DMS 273 treated with DMSO at 0.1 percent for 48 hours (cell line): Measurements from ENCODE around the gene CASP10.
"Not testable (repeated sequence)": the region's sequence is repeated elsewhere in the genome, so short reads cannot be mapped to it uniquely, and the experiment has no call there.

Experiments
- DNase-seq: peaks from one replicate; lab custom pipeline; 2025; lab: John Stamatoyannopoulos, UW

CASP10 gene, protein sequence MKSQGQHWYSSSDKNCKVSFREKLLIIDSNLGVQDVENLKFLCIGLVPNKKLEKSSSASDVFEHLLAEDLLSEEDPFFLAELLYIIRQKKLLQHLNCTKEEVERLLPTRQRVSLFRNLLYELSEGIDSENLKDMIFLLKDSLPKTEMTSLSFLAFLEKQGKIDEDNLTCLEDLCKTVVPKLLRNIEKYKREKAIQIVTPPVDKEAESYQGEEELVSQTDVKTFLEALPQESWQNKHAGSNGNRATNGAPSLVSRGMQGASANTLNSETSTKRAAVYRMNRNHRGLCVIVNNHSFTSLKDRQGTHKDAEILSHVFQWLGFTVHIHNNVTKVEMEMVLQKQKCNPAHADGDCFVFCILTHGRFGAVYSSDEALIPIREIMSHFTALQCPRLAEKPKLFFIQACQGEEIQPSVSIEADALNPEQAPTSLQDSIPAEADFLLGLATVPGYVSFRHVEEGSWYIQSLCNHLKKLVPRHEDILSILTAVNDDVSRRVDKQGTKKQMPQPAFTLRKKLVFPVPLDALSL

GRCh38 chr2:201182650-201183364, at the start of gene CASP10:
TSS of gene CASP10 (plus strand) at chr2:201183141. CDS start at chr2:201185778, 2,637 bp downstream.
- DNase-seq = no peak

GRCh38 chr2:201135386-201135785, 47.6 kb upstream of the CASP10 start:
- DNase-seq = no peak

DNA sequence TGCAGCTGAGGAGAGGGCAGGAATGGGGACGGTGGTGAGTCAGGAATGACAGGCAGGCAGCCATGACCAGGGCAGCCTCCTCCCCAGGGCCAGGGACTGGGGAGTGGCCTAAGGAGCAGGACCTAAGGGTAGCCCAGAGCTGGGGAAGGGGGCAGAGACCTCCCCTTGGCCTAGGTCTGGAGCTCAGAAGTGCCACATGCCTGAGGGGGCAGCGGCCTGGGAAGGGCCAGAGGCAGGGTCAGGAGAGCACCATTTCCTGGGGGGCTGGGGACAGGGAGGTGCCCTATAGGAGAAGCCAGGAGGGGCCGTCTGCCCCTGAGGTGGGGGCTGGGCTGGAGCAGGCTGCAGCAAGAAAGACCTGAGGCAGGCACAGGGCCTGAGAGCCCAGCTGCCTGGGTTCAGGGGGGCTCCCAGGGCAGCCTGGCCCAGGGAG, 46.0 kb upstream of the CASP10 start:
- no peak for DNase-seq

GRCh38 chr2:201137505-201138400, 45.2 kb upstream of the CASP10 start:
- DNase-seq = no peak

DNA sequence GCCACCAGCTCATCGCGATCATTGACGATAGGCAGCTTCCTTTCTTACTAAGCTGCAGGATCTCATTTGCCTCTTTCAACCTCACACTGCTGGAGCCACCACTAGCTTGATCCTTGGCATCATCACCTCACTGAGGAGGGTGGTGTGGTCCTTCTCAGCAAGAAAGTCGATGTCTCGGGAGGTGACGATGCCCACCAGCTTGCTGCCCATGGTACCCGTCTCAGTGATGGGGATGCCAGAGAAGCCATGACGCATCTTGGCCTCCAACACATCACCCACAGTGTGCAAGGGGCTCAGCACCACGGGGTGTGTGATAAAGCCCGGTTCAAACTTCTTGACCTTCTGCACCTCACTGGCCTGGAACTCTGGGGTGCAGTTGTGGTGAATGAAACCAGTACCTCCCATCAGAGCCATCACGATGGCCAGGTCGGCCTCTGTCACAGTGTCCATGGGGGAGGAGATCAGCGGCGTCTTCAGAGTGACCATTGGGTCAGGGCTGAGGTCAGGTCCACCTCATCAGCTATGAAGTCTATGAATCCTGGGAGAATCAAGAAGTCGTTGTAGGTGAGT, 44.5 kb upstream of the CASP10 start:
- no peak for DNase-seq

DNA sequence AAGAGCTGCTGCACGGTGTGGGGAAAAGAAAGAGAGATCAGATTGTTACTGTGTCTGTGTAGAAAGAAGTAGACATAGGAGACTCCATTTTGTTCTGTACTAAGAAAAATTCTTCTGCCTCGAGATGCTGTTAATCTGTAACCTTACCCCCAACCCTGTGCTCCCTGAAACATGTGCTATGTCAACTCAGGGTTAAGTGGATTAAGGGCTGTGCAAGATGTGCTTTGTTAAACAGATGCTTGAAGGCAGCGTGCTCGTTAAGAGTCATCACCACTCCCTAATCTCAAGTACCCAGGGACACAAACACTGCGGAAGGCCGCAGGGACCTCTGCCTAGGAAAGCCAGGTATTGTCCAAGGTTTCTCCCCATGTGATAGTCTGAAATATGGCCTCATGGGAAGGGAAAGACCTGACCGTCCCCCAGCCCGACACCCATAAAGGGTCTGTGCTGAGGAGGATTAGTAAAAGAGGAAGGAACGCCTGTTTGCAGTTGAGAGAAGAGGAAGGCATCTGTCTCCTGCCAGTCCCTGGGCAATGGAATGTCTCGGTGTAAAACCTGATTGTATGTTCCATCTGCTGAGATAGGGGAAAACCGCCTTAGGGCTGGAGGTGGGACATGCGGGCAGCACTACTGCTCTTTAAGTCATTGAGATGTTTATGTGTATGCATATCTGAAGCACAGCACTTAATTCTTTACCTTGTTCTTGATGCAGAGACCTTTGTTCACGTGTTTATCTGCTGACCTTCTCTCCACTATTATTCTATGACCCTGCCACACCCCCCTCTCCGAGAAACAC, 43.8 kb upstream of the CASP10 start:
- DNase-seq = not testable (repeated sequence)

DNA sequence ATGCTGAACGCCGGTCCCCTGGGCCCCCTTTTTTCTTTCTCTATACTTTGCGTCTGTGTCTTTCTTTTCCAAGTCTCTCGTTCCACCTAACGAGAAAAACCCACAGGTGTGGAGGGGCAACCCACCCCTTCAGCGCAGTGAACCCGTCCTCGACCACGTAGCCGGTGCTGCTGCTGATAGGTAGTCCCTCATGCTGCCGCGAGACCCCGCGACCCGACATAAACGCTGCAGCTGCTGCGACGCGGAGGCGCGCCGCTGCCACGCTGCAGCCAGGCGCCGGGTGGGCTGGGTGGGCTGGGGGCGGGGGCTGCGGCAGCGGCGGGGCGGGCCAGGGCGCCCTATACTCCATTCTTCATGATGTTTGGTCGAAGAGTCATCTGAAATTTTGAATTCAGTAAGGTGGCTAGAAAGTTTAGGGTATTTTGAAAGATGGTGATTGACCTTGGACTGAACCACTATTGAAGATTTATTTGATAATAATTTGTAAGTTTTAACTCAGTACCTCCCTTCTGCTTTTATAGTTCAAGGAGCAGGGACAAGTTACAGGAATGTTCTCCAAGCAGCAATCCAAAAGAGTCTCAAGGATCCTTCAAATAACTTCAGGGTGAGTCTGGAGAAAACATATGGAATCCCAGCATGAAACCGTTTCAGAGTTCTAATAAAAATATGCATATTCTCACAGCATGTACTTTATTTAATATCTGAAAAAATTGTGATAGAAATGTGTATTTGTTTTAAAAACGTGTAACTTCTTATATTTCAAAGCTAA, 42.9 kb upstream of the CASP10 start:
- no peak for DNase-seq

- no peak for DNase-seq
These were observed 38.6 kb upstream of the CASP10 start for GRCh38 chr2:201144101-201145051.

DNA sequence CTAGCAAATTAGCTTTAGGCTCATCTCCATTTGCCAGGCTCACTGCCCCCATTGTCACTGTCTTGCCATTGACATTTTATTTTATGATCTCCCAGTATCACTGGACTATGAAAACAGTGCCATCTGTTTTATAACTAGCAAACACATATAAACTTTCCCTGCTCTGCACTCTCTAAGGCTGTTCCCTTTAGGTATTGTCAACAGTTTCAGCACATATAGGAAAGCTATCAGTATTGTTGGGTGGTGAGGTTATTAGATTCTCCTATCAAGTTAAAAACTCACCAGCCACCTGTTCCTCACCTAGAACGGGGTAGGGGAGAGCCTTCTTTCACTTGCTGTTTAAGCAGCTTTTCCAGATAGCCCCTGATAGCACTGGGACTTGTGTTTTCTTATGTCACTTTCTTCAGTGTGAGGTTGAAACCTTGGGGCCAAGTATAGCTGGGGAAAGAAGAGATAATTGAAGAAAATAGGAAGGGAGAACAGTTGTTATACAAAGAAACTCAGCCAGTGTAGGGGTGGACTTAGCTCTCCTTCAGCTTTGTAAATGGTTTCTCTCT, 34.4 kb upstream of the CASP10 start:
- DNase-seq = no peak

DNA sequence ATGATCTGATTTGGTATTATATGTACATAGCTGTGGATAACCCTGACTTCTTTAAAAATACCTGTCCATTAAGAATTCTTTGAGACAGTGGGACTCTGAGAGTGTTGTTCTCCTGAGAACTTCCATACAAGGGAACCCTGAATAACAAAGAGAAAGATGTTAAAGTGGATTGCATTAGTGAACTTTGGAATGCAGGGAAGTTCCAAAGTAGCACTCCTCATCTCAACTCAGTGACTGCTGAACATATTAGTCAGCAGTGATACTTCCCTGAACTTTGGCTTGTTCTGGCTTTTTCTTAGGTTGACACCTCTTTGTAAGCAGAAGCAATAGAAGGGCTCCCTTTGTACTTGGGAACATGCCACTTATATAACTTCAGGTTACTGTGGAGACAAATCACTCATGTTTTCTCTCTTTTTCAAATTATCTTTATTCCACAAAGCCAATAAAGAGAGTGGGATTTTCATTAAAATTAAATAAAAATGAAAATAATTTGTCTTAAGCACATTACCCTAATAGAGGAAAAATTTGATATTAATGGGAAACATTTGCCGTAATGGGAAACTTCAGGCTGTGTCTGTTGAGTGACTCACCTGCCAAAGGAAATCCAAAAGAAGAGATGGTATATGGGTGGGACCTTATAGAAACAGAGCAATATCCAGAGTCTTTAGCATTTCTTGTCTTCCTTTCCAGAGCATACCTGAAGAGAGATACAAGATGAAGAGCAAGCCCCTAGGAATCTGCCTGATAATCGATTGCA, 33.7 kb upstream of the CASP10 start:
- DNase-seq = no peak

- not testable (repeated sequence) for DNase-seq
These were observed 33.1 kb upstream of the CASP10 start for GRCh38 chr2:201149821-201150165.

DNA sequence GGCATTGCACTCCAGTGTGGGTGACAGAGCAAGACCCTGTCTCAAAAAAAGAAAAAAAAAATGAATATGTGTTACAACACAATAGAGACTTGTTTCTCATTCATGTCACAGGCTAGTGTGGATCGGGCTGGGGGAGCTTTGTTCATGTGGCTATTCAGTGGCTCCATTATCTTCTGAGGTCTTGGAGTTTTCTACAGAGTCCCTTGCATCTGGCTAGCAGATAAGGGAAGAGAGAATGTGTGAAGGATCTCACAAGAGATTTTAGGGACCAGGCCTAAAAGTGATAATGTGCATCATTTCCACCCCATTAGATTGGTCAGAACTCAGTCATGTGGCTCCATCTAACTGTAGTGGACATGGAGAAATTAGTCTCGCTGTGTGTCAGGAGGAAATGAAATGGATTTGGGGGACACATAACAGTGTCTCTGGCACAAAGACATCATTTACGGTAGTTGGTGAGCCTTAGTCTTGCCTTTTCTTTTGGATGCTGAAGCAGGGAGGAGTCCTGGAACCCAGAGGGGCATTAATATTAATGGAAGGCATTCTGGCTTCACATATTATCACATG, 32.4 kb upstream of the CASP10 start:
- DNase-seq = no peak

GRCh38 chr2:201151127-201151981, 31.6 kb upstream of the CASP10 start:
- no peak for DNase-seq

- DNase-seq = no peak
These were observed 30.4 kb upstream of the CASP10 start for GRCh38 chr2:201152517-201152916.

DNA sequence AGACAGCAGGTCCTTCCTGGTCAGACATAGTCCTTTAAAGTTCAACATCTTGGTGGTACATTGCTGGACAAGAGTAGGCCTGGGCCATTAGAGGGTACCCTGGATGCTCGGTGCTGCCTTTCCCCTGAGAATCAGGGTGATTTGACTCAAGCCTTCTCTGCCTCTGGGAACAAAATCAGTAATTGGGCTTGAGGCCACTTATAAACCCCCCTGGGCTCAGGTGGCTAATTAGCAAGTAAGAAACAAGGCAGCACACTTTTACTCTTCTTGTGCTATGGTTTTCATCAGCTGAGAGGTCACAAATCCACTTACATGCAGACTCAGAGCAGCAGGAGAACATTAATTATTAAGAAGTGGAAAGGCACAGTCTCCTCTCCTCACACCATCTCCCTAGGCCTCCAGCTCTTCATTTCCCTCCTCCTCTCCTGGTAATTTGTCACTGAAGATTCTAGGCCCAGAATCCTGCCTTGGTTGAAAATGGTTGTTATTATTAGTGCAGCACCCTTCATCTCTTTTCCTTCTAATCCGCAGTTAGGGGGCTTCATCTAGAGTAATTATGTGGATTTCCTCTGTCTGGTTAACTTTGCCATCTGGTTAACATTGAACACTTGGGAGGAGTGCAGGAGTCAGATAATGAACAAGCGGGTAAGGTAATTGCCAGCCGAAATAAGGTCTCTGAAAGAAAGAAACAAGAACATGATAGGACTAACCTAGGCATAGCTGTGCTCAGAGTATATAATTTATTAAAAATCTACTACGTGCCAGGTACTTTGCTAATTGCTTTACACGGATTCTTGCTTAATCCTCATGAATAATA, 29.7 kb upstream of the CASP10 start:
- no peak for DNase-seq
